ENCODE results near the gene CEP85L.
"Not testable (repeated sequence)": the region's sequence is repeated elsewhere in the genome, so short reads cannot be mapped to it uniquely, and the experiment has no call there.

CEP85L gene

DNA sequence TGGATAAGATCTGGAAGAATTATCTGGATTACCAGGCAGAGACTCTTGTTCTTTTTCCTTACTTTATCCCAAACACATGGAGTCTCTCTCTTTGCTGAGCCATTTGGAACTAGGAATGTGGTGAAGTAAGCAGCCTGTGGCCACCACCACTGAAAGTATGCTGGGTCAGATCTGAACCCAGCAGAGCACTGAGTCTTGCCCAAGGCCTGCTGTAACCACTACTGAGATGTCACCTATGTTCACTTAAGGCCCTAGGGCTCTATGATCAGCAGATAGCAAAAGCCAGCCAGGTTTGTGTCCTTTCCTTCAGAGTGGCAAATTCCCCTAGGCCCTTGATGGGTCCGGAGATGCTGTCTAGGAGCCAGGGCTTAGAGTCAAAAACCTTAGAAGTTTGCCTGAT, 206.6 kb downstream of the CEP85L start:
- H3K4me3 Mint-ChIP-seq: no peak overlapping the region
- TF ChIP-seq, protein P1, sequence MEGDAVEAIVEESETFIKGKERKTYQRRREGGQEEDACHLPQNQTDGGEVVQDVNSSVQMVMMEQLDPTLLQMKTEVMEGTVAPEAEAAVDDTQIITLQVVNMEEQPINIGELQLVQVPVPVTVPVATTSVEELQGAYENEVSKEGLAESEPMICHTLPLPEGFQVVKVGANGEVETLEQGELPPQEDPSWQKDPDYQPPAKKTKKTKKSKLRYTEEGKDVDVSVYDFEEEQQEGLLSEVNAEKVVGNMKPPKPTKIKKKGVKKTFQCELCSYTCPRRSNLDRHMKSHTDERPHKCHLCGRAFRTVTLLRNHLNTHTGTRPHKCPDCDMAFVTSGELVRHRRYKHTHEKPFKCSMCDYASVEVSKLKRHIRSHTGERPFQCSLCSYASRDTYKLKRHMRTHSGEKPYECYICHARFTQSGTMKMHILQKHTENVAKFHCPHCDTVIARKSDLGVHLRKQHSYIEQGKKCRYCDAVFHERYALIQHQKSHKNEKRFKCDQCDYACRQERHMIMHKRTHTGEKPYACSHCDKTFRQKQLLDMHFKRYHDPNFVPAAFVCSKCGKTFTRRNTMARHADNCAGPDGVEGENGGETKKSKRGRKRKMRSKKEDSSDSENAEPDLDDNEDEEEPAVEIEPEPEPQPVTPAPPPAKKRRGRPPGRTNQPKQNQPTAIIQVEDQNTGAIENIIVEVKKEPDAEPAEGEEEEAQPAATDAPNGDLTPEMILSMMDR (IDR thresholded peaks at IDR 0.05): no peak
- H3K4me1 Mint-ChIP-seq: no peaks in the 10 kb centered on the region
- H3K36me3 Mint-ChIP-seq (ENCODE audit: low read depth): no peaks in the 10 kb centered on the region
- H3K27ac Mint-ChIP-seq: no peak overlapping the region
- H3K9me3 Mint-ChIP-seq: peaks cover 57% of the 10 kb centered on the region
- H3K27me3 Mint-ChIP-seq (ENCODE audit: low read depth, poor library complexity): peaks cover 3% of the 10 kb centered on the region
- no peak for DNase-seq

GRCh38 chr6:118436482-118436881, 214.9 kb downstream of the CEP85L start:
- no peak overlapping the region for H3K27ac Mint-ChIP-seq
- TF ChIP-seq, protein P1 (IDR thresholded peaks at IDR 0.05): no peak
- H3K9me3 Mint-ChIP-seq: peaks cover 3% of the 10 kb centered on the region
- no peaks in the 10 kb centered on the region for H3K4me1 Mint-ChIP-seq
- no peak for DNase-seq
- peaks cover 4% of the 10 kb centered on the region for H3K27me3 Mint-ChIP-seq (ENCODE audit: low read depth, poor library complexity)
- no peak overlapping the region for H3K4me3 Mint-ChIP-seq
- no peaks in the 10 kb centered on the region for H3K36me3 Mint-ChIP-seq (ENCODE audit: low read depth)

DNA sequence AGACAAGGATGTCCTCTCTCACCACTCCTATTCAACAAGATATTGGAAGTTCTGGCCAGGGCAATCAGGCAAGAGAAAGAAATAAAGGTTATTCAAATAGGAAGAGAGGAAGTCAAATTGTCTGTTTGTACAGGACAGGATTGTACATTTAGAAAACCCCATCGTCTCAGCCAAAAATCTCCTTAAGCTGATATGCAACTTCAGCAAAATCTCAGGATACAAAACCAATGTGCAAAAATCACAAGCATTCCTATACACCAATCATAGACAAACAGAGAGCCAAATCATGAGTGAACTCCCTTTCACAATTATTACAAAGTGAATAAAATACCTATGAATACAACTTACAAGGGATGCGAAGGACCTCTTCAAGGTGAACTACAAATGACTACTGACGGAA, 217.2 kb downstream of the CEP85L start:
- not testable (repeated sequence) for DNase-seq; H3K4me3 Mint-ChIP-seq; H3K36me3 Mint-ChIP-seq (ENCODE audit: low read depth); H3K4me1 Mint-ChIP-seq; H3K27ac Mint-ChIP-seq; H3K27me3 Mint-ChIP-seq (ENCODE audit: low read depth, poor library complexity)
- peaks cover 19% of the 10 kb centered on the region for H3K9me3 Mint-ChIP-seq

DNA sequence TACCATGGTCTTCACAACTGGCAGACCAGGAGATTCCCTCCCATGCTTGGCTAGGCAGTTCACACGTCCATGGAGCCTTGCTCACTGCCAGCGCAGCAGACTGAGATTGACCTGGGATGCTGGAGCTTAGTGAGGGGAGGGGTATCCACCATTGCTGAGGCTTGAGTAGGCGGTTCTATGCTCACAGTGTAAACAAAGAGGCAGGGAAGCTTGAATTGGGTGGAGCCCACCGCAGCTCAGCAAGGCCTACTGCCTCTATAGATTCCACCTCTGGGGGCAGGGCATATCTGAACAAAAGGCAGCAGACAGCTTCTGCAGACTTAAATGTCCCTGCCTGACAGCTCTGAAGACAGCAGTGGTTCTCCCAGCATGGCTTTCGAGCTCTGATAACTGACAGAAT, 230.1 kb downstream of the CEP85L start:
- H3K36me3 Mint-ChIP-seq (ENCODE audit: low read depth); DNase-seq; H3K27ac Mint-ChIP-seq; H3K4me1 Mint-ChIP-seq; H3K27me3 Mint-ChIP-seq (ENCODE audit: low read depth, poor library complexity); H3K4me3 Mint-ChIP-seq: not testable (repeated sequence)
- peaks cover 29% of the 10 kb centered on the region for H3K9me3 Mint-ChIP-seq

DNA sequence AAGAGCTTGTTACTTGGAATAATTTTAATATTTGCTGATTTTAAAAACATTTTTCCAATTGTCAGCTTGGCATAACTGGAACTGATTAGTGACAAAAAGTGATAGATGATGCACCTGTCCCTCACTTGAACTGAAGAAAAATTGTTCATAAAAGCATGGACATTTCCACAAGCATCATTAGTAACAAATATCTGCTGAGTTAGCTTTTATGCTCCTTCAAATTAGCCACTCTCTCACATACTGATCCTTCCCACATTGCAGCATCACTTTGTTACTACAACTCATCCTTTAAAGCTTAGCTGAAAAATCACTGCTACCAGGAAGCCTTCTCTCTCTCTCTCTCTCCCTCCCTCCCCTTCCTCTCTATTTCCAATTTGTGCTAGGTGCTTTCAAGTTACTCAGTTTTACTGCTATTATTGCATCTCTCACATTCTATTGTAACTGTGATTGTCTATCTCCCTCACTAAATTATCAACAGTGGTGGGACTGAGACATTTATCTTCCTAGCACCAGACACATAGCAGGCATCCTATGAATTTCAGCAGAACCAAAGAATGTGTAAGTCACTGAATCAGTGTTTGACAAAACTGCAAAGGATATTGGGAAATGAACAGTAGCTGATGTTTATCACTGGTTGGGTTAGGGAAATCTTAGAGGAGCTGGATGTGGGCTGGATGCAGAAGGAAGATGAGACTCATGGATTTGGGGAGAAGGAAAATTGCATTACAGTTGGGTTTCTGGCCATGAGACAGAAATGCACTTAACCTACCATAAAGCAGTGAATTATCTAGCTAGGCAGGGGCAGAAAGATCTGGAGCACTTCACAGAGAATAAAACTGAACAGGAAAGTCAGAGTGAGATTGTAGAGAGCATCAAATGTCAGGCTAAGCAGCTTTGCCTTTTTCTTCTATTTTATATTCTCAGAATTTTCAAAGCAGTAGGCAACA, 231.7 kb downstream of the CEP85L start:
- H3K27me3 Mint-ChIP-seq (ENCODE audit: low read depth, poor library complexity): no peaks in the 10 kb centered on the region
- no peak for DNase-seq
- H3K27ac Mint-ChIP-seq: no peak overlapping the region
- no peak overlapping the region for H3K4me3 Mint-ChIP-seq
- H3K4me1 Mint-ChIP-seq: no peaks in the 10 kb centered on the region
- peaks cover 14% of the 10 kb centered on the region for H3K9me3 Mint-ChIP-seq
- H3K36me3 Mint-ChIP-seq (ENCODE audit: low read depth): no peaks in the 10 kb centered on the region
- TF ChIP-seq, protein P1 (IDR thresholded peaks at IDR 0.05): no peak

All from nephron progenitor cell (in vitro differentiated cells).